GM21447 (cell line): ENCODE measurements around the gene UXT.
A peak's percentile ranks its signal among the peaks of the same experiment; 100 is the strongest.

ENCODE experiments used
- ATAC-seq: cut with Tn5 transposase; IDR thresholded peaks from one replicate; pipeline ENCODE4 v1.9.1; 2021; ENCODE audit not compliant: unreplicated experiment

UXT gene

GRCh38 chrX:47649781-47650163, 9.2 kb downstream of the UXT start:
- ATAC-seq = no peak

- ATAC-seq = no peak
These were observed 9.7 kb downstream of the UXT start for GRCh38 chrX:47649271-47649670.

GRCh38 chrX:47648376-47648775, 10.6 kb downstream of the UXT start:
- no peak for ATAC-seq

GRCh38 chrX:47646636-47647035, 12.3 kb downstream of the UXT start:
- no peak for ATAC-seq

GRCh38 chrX:47645530-47645929, 13.4 kb downstream of the UXT start:
- no peak for ATAC-seq

- ATAC-seq = no peak
These were observed 14.4 kb downstream of the UXT start for GRCh38 chrX:47644557-47645091.

GRCh38 chrX:47643926-47644325, 15.1 kb downstream of the UXT start:
- no peak for ATAC-seq

GRCh38 chrX:47638816-47639215, 20.2 kb downstream of the UXT start:
- ATAC-seq = no peak

GRCh38 chrX:47637546-47638195, 21.3 kb downstream of the UXT start:
- peak; percentile 82 for ATAC-seq

GRCh38 chrX:47634871-47635575, 24.0 kb downstream of the UXT start:
- ATAC-seq = no peak

- no peak for ATAC-seq
These were observed 25.0 kb downstream of the UXT start for GRCh38 chrX:47633689-47634590.

GRCh38 chrX:47632666-47633065, 26.3 kb downstream of the UXT start:
- ATAC-seq = no peak

GRCh38 chrX:47631676-47632075, 27.3 kb downstream of the UXT start:
- ATAC-seq = no peak

GRCh38 chrX:47629419-47630200, 29.4 kb downstream of the UXT start, which contains the start of gene CFP:
CFP (minus strand) TSS chrX:47629930; CDS start chrX:47629844, 86 bp downstream.
- no peak for ATAC-seq

- peak; percentile 42 for ATAC-seq
These were observed 30.0 kb downstream of the UXT start for GRCh38 chrX:47628982-47629381.

- ATAC-seq = no peak
These were observed 33.6 kb downstream of the UXT start for GRCh38 chrX:47625365-47625764.

- no peak for ATAC-seq
These were observed 35.4 kb downstream of the UXT start for GRCh38 chrX:47623540-47624027.

- ATAC-seq = no peak
These were observed 37.1 kb downstream of the UXT start for GRCh38 chrX:47621851-47622250.

- ATAC-seq = no peak
These were observed 38.7 kb downstream of the UXT start for GRCh38 chrX:47620303-47620685.

GRCh38 chrX:47619486-47620302, 39.3 kb downstream of the UXT start, which contains the start of gene SYN1:
SYN1 (minus strand) TSS chrX:47619857; CDS start chrX:47619728, 129 bp downstream.
- ATAC-seq = no peak
